Ovary (tissue), 3 donors: Measurements from ENCODE around the gene SMARCAL1.

Experiments
- CTCF ChIP-seq, 3 donors: fragments of 450-650 bp in 2 of 3; fragments of 200-600 bp in 1 of 3; IDR thresholded peaks; one replicate each; pipeline versions ENCODE4 v1.5.1 to v1.8.0; 2016 to 2022; ENCODE audit warnings: antibody characterized with exemption in 3 of 3, mild to moderate bottlenecking in 1 of 3
- EP300 ChIP-seq: sonication (generic); formaldehyde crosslinking; IDR thresholded peaks from one replicate; pipeline ENCODE4 v1.6.1; 2017; ENCODE audit warnings: antibody characterized with exemption
- donor health status: DM: no; HTN: no; CAD: no.

GRCh38 chr2:216492597-216493333 is 80.5 kb downstream of the SMARCAL1 start:
- no peak for TF ChIP-seq EP300
- TF ChIP-seq CTCF (IDR thresholded peaks at IDR 0.05): no peak
